Measurements from ENCODE around the gene TFF1. TPM values are rescaled to one million over a fixed set of nuclear protein-coding genes. Genes with fewer than 3 reads are reported as not detected.

The TFF1 gene
- total and polyA plus RNA-seq, 2 donors: 2.4 TPM; not detected in 1

- 97% methylated on average over 30 of the region's 30 CpGs for WGBS
- H3K4me3 ChIP-seq (ENCODE audit: low read length in 2 of 2): no peak overlapping the region
- H3K9me3 ChIP-seq (ENCODE audit: control insufficient read depth in 2 of 2, insufficient read depth in 1 of 2, low read length in 1 of 2): no peaks in the 10 kb centered on the region
- DNase-seq (ENCODE audit: low read depth in 6 of 9, low spot score in 9 of 9): no peak
- H3K27ac ChIP-seq (ENCODE audit: low read depth in 1 of 2, low read length in 1 of 2): no peak overlapping the region
- no peaks in the 10 kb centered on the region for H3K36me3 ChIP-seq (ENCODE audit: control insufficient read depth in 2 of 2, insufficient read depth in 2 of 2, low read length in 1 of 2)
- no peaks in the 10 kb centered on the region for H3K4me1 ChIP-seq (ENCODE audit: control insufficient read depth in 2 of 2, insufficient read depth in 2 of 2, low read length in 2 of 2)
- no peaks in the 10 kb centered on the region for H3K27me3 ChIP-seq (ENCODE audit: control insufficient read depth in 2 of 2, insufficient read depth in 1 of 2, low read length in 1 of 2)
Measured at GRCh38 chr21:42347601-42348327, 18.6 kb downstream of the TFF1 start.

DNA sequence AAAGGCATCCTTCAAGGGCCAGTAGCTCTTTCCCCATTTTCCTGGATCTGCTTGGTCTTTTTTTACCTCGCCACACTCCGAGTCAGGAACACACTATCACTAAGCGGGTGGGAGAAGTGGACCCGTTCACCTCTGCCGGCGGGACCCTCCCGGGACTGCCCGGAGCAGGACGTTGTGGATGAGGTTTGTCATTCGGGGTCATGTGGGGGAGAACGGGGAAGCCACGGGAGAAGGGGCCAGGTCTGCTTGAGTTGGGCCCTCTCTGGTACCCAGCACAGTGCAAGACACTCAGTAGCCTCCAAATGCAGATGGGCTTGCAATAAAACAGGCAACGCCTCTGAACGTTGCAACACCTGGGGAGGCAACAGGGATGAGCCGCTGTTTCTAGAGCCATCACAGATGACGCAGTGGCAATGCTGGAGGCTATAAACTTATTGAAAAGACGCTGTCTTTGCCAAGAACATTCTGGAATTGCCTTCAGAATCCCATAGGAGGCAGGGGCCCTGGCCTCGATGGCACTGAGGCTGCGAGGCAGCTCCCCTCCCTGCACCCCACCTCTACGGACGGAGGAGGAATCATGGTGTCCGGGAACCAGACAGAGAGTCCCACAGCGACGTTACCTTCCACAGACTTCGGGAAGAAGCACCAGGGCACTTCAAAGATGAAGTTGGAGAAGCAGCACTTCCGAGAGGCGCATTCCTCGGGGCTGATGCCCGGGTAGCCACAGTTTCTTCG lies 19.3 kb downstream of the TFF1 start:
- Histone ChIP-seq H3K27ac (ENCODE audit: low read depth in 1 of 2, low read length in 1 of 2) (no peak overlapping the region), H3K36me3 (ENCODE audit: control insufficient read depth in 2 of 2, insufficient read depth in 2 of 2, low read length in 1 of 2) (no peaks in the 10 kb centered on the region), H3K4me1 (ENCODE audit: control insufficient read depth in 2 of 2, insufficient read depth in 2 of 2, low read length in 2 of 2) (no peaks in the 10 kb centered on the region), H3K9me3 (ENCODE audit: control insufficient read depth in 2 of 2, insufficient read depth in 1 of 2, low read length in 1 of 2) (no peaks in the 10 kb centered on the region), H3K27me3 (ENCODE audit: control insufficient read depth in 2 of 2, insufficient read depth in 1 of 2, low read length in 1 of 2) (no peaks in the 10 kb centered on the region), H3K4me3 (ENCODE audit: low read length in 2 of 2) (no peak overlapping the region)
- DNase-seq (ENCODE audit: low read depth in 6 of 9, low spot score in 9 of 9): no peak
- WGBS: 97% methylated on average over 30 of the region's 30 CpGs

DNA sequence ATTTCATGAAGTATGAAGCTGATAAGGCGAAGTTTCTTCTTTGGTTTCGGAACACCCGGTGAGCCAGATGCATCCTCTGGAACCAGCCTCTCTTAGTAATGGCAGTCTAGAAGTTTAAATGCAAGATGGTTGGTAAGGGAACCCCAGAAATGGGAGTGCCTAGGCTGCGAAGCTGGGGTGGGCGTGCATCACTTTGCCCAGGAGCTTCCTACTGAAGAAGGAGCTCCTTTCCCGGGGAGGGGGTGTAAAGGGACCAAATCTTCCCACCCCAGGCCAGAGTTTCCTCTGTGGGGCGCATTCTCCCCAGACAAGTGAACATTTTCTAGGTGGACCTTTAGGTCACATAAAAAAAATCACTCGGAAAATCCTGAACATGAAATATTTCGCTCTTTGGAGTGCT lies 19.9 kb downstream of the TFF1 start:
- H3K27me3 ChIP-seq (ENCODE audit: control insufficient read depth in 2 of 2, insufficient read depth in 1 of 2, low read length in 1 of 2): no peaks in the 10 kb centered on the region
- DNase-seq (ENCODE audit: low read depth in 6 of 9, low spot score in 9 of 9): no peak
- H3K27ac ChIP-seq (ENCODE audit: low read depth in 1 of 2, low read length in 1 of 2): no peak overlapping the region
- H3K36me3 ChIP-seq (ENCODE audit: control insufficient read depth in 2 of 2, insufficient read depth in 2 of 2, low read length in 1 of 2): no peaks in the 10 kb centered on the region
- no peaks in the 10 kb centered on the region for H3K4me1 ChIP-seq (ENCODE audit: control insufficient read depth in 2 of 2, insufficient read depth in 2 of 2, low read length in 2 of 2)
- H3K4me3 ChIP-seq (ENCODE audit: low read length in 2 of 2): no peak overlapping the region
- no peaks in the 10 kb centered on the region for H3K9me3 ChIP-seq (ENCODE audit: control insufficient read depth in 2 of 2, insufficient read depth in 1 of 2, low read length in 1 of 2)
- 97% methylated on average over 9 of the region's 9 CpGs for WGBS

- no peaks in the 10 kb centered on the region for H3K27me3 ChIP-seq (ENCODE audit: control insufficient read depth in 2 of 2, insufficient read depth in 1 of 2, low read length in 1 of 2)
- WGBS: 96% methylated on average over 4 of the region's 4 CpGs
- no peaks in the 10 kb centered on the region for H3K4me1 ChIP-seq (ENCODE audit: control insufficient read depth in 2 of 2, insufficient read depth in 2 of 2, low read length in 2 of 2)
- H3K27ac ChIP-seq (ENCODE audit: low read depth in 1 of 2, low read length in 1 of 2): no peak overlapping the region
- no peaks in the 10 kb centered on the region for H3K9me3 ChIP-seq (ENCODE audit: control insufficient read depth in 2 of 2, insufficient read depth in 1 of 2, low read length in 1 of 2)
- no peaks in the 10 kb centered on the region for H3K36me3 ChIP-seq (ENCODE audit: control insufficient read depth in 2 of 2, insufficient read depth in 2 of 2, low read length in 1 of 2)
- H3K4me3 ChIP-seq (ENCODE audit: low read length in 2 of 2): no peak overlapping the region
- DNase-seq (ENCODE audit: low read depth in 6 of 9, low spot score in 9 of 9): no peak
Measured at GRCh38 chr21:42344631-42345030, 21.7 kb downstream of the TFF1 start.

DNA sequence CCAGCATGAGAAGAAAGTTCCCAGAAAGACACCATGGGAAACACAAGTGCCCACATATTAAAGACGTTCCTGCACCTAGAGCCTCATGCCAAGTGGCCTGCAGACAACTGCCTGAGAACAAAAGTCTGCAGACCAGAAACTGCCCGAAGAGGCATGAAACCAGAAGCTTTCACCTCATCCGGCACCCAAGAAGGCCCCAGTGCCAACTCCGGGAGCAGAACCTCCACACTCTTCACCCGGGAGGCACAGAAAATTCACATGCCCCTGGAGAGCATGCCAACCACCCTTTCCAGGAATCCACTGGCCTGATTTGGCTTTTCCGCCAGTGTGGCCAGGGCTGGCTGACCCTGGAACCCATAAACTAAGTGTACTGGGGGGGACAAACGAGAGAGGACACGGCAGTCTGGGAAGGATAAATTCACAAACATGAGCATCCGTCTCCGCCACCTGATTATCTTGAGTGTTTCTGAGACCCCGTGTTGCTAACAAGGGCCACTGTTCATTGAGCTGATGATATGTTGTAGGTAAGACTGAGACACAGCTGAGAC lies 22.3 kb downstream of the TFF1 start:
- DNase-seq (ENCODE audit: low read depth in 6 of 9, low spot score in 9 of 9): no peak
- 93% methylated on average over 11 of the region's 11 CpGs for WGBS
- Histone ChIP-seq H3K9me3 (ENCODE audit: control insufficient read depth in 2 of 2, insufficient read depth in 1 of 2, low read length in 1 of 2) (no peaks in the 10 kb centered on the region), H3K27me3 (ENCODE audit: control insufficient read depth in 2 of 2, insufficient read depth in 1 of 2, low read length in 1 of 2) (no peaks in the 10 kb centered on the region), H3K27ac (ENCODE audit: low read depth in 1 of 2, low read length in 1 of 2) (no peak overlapping the region), H3K36me3 (ENCODE audit: control insufficient read depth in 2 of 2, insufficient read depth in 2 of 2, low read length in 1 of 2) (no peaks in the 10 kb centered on the region), H3K4me1 (ENCODE audit: control insufficient read depth in 2 of 2, insufficient read depth in 2 of 2, low read length in 2 of 2) (no peaks in the 10 kb centered on the region), H3K4me3 (ENCODE audit: low read length in 2 of 2) (no peak overlapping the region)

DNA sequence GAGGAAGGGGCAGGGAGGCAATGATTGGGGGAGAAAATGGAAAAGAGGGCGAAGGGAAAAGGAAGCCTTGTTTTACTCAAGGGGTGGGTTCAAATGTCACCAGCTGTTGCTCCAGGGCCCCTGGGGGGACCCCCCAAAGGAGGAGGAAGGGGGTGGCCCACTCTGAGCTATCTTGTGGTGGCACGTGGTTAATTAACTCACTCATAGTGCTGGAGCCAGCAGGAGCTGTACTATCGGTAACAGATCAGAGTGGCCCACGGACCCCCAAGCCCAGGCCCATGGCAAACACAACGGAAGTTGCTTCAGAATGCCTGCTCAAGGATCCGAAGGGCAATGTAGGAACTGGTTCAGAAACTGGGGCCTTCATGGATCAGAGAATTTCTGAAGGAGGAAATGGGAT lies 22.8 kb downstream of the TFF1 start:
- Histone ChIP-seq H3K27me3 (ENCODE audit: control insufficient read depth in 2 of 2, insufficient read depth in 1 of 2, low read length in 1 of 2) (no peaks in the 10 kb centered on the region), H3K9me3 (ENCODE audit: control insufficient read depth in 2 of 2, insufficient read depth in 1 of 2, low read length in 1 of 2) (no peaks in the 10 kb centered on the region), H3K27ac (ENCODE audit: low read depth in 1 of 2, low read length in 1 of 2) (no peak overlapping the region), H3K36me3 (ENCODE audit: control insufficient read depth in 2 of 2, insufficient read depth in 2 of 2, low read length in 1 of 2) (no peaks in the 10 kb centered on the region), H3K4me1 (ENCODE audit: control insufficient read depth in 2 of 2, insufficient read depth in 2 of 2, low read length in 2 of 2) (no peaks in the 10 kb centered on the region), H3K4me3 (ENCODE audit: low read length in 2 of 2) (no peak overlapping the region)
- 96% methylated on average over 6 of the region's 6 CpGs for WGBS
- DNase-seq (ENCODE audit: low read depth in 6 of 9, low spot score in 9 of 9): no peak

GRCh38 chr21:42343101-42343500 lies 23.2 kb downstream of the TFF1 start:
- DNase-seq (ENCODE audit: low read depth in 6 of 9, low spot score in 9 of 9): no peak
- 92% methylated on average over 10 of the region's 10 CpGs for WGBS

DNA sequence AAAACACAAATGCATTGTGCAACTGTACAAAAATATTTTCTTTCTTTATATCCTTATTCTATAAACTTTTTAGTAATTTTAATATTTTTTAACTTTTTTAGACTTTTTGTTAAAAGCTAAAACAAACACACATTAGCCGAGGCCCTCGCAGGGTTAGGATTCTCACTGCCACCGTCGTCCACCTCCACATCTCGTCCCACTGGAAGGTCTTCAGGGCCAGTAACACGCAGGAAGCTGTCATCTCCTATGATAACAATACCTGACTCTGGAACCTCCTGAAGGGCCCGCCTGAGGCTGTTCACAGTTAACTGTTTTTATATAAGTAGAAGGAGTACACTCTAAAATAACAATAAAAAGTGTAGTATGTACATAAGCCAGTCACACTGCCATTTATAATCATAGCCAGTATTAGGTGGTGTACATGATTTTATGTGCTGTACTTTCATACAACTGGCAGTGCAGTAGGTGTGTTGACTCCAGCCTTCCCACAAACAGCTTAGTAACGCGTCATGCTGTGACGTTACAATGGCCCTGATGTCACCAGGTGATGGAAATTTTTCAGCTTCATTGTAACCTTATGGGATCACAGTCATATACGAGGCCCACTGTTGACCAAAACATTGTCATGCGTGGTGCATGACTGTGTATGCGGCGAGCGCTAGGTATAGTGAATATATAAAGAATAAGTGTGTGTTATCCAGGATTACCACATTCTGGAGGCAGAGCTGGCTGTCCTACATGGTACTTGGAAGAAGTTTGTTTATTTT lies 24.4 kb downstream of the TFF1 start:
- 97% methylated on average over 15 of the region's 15 CpGs for WGBS
- Histone ChIP-seq H3K4me3 (ENCODE audit: low read length in 2 of 2) (no peak overlapping the region), H3K4me1 (ENCODE audit: control insufficient read depth in 2 of 2, insufficient read depth in 2 of 2, low read length in 2 of 2) (peaks cover 0 to 9% of the 10 kb centered on the region in 2 donors), H3K27me3 (ENCODE audit: control insufficient read depth in 2 of 2, insufficient read depth in 1 of 2, low read length in 1 of 2) (no peaks in the 10 kb centered on the region), H3K36me3 (ENCODE audit: control insufficient read depth in 2 of 2, insufficient read depth in 2 of 2, low read length in 1 of 2) (no peaks in the 10 kb centered on the region), H3K27ac (ENCODE audit: low read depth in 1 of 2, low read length in 1 of 2) (no peak overlapping the region), H3K9me3 (ENCODE audit: control insufficient read depth in 2 of 2, insufficient read depth in 1 of 2, low read length in 1 of 2) (no peaks in the 10 kb centered on the region)
- no peak for DNase-seq (ENCODE audit: low read depth in 6 of 9, low spot score in 9 of 9)

More at GRCh38 chr21:42343101-42343500, 23.2 kb downstream of the TFF1 start:
- H3K36me3 ChIP-seq (ENCODE audit: control insufficient read depth in 2 of 2, insufficient read depth in 2 of 2, low read length in 1 of 2): no peaks in the 10 kb centered on the region
- no peak overlapping the region for H3K27ac ChIP-seq (ENCODE audit: low read depth in 1 of 2, low read length in 1 of 2)
- H3K9me3 ChIP-seq (ENCODE audit: control insufficient read depth in 2 of 2, insufficient read depth in 1 of 2, low read length in 1 of 2): no peaks in the 10 kb centered on the region
- H3K27me3 ChIP-seq (ENCODE audit: control insufficient read depth in 2 of 2, insufficient read depth in 1 of 2, low read length in 1 of 2): no peaks in the 10 kb centered on the region
- H3K4me3 ChIP-seq (ENCODE audit: low read length in 2 of 2): no peak overlapping the region
- H3K4me1 ChIP-seq (ENCODE audit: control insufficient read depth in 2 of 2, insufficient read depth in 2 of 2, low read length in 2 of 2): peaks cover 0 to 4% of the 10 kb centered on the region in 2 donors
